ENCODE results near the gene ASAP2. TPM values are rescaled to one million over a fixed set of nuclear protein-coding genes. Genes with fewer than 3 reads are reported as not detected.

ASAP2 gene
- polyA plus RNA-seq, 2 donors = 4.0 to 5.3 TPM

GRCh38 chr2:9415516-9416169 lies 209.0 kb downstream of the ASAP2 start:
- peaks cover 0 to 5% of the 10 kb centered on the region in 2 donors for H3K36me3 ChIP-seq (ENCODE audit: control insufficient read depth in 2 of 2, insufficient read depth in 2 of 2, low read length in 1 of 2)
- peaks cover 0 to 6% of the 10 kb centered on the region in 2 donors for H3K4me1 ChIP-seq (ENCODE audit: control insufficient read depth in 2 of 2, insufficient read depth in 2 of 2, low read length in 1 of 2)
- WGBS, 2 donors = 89 to 91% methylated on average over 16 of the region's 16 CpGs
- H3K27ac ChIP-seq (ENCODE audit: low read depth in 2 of 2, low read length in 1 of 2) = no peak overlapping the region
- no peaks in the 10 kb centered on the region for H3K27me3 ChIP-seq (ENCODE audit: control insufficient read depth in 1 of 2, insufficient read depth in 2 of 2, low read length in 2 of 2)
- H3K4me3 ChIP-seq (ENCODE audit: low read depth in 1 of 2, low read length in 2 of 2) = no peak overlapping the region
- H3K9me3 ChIP-seq (ENCODE audit: control insufficient read depth in 2 of 2, insufficient read depth in 1 of 2, low read depth in 1 of 2, low read length in 1 of 2) = no peaks in the 10 kb centered on the region

- H3K27me3 ChIP-seq (ENCODE audit: control insufficient read depth in 1 of 2, insufficient read depth in 2 of 2, low read length in 2 of 2) = no peaks in the 10 kb centered on the region
- no peak overlapping the region for H3K27ac ChIP-seq (ENCODE audit: low read depth in 2 of 2, low read length in 1 of 2)
- H3K36me3 ChIP-seq (ENCODE audit: control insufficient read depth in 2 of 2, insufficient read depth in 2 of 2, low read length in 1 of 2) = peaks cover 0 to 5% of the 10 kb centered on the region in 2 donors
- H3K4me3 ChIP-seq (ENCODE audit: low read depth in 1 of 2, low read length in 2 of 2) = no peak overlapping the region
- WGBS, 2 donors = 84 to 86% methylated on average over 9 of the region's 9 CpGs
- H3K4me1 ChIP-seq (ENCODE audit: control insufficient read depth in 2 of 2, insufficient read depth in 2 of 2, low read length in 1 of 2) = peaks cover 0 to 6% of the 10 kb centered on the region in 2 donors
- no peaks in the 10 kb centered on the region for H3K9me3 ChIP-seq (ENCODE audit: control insufficient read depth in 2 of 2, insufficient read depth in 1 of 2, low read depth in 1 of 2, low read length in 1 of 2)
These were observed 209.8 kb downstream of the ASAP2 start for GRCh38 chr2:9416267-9416961.

GRCh38 chr2:9416962-9417316 lies 210.3 kb downstream of the ASAP2 start:
- Histone ChIP-seq H3K36me3 (ENCODE audit: control insufficient read depth in 2 of 2, insufficient read depth in 2 of 2, low read length in 1 of 2) (peaks cover 0 to 5% of the 10 kb centered on the region in 2 donors), H3K4me1 (ENCODE audit: control insufficient read depth in 2 of 2, insufficient read depth in 2 of 2, low read length in 1 of 2) (peaks cover 0 to 6% of the 10 kb centered on the region in 2 donors), H3K9me3 (ENCODE audit: control insufficient read depth in 2 of 2, insufficient read depth in 1 of 2, low read depth in 1 of 2, low read length in 1 of 2) (no peaks in the 10 kb centered on the region), H3K27me3 (ENCODE audit: control insufficient read depth in 1 of 2, insufficient read depth in 2 of 2, low read length in 2 of 2) (no peaks in the 10 kb centered on the region), H3K27ac (ENCODE audit: low read depth in 2 of 2, low read length in 1 of 2) (no peak overlapping the region), H3K4me3 (ENCODE audit: low read depth in 1 of 2, low read length in 2 of 2) (no peak overlapping the region)
- 94 to 95% methylated on average over 7 of the region's 7 CpGs for WGBS, 2 donors

GRCh38 chr2:9417725-9418124 lies 211.1 kb downstream of the ASAP2 start:
- Histone ChIP-seq H3K27me3 (ENCODE audit: control insufficient read depth in 1 of 2, insufficient read depth in 2 of 2, low read length in 2 of 2) (no peaks in the 10 kb centered on the region), H3K9me3 (ENCODE audit: control insufficient read depth in 2 of 2, insufficient read depth in 1 of 2, low read depth in 1 of 2, low read length in 1 of 2) (no peaks in the 10 kb centered on the region), H3K4me3 (ENCODE audit: low read depth in 1 of 2, low read length in 2 of 2) (no peak overlapping the region), H3K4me1 (ENCODE audit: control insufficient read depth in 2 of 2, insufficient read depth in 2 of 2, low read length in 1 of 2) (peaks cover 3 to 12% of the 10 kb centered on the region in 2 donors), H3K36me3 (ENCODE audit: control insufficient read depth in 2 of 2, insufficient read depth in 2 of 2, low read length in 1 of 2) (peaks cover 0 to 5% of the 10 kb centered on the region in 2 donors), H3K27ac (ENCODE audit: low read depth in 2 of 2, low read length in 1 of 2) (no peak overlapping the region)
- WGBS, 2 donors = 76 to 81% methylated on average over 3 of the region's 3 CpGs

- Histone ChIP-seq H3K9me3 (ENCODE audit: control insufficient read depth in 2 of 2, insufficient read depth in 1 of 2, low read depth in 1 of 2, low read length in 1 of 2) (no peaks in the 10 kb centered on the region), H3K36me3 (ENCODE audit: control insufficient read depth in 2 of 2, insufficient read depth in 2 of 2, low read length in 1 of 2) (peaks cover 0 to 5% of the 10 kb centered on the region in 2 donors)
These were observed 212.1 kb downstream of the ASAP2 start for GRCh38 chr2:9418746-9419145.

GRCh38 chr2:9419541-9419940 lies 212.9 kb downstream of the ASAP2 start:
- no peak overlapping the region for H3K4me3 ChIP-seq (ENCODE audit: low read depth in 1 of 2, low read length in 2 of 2)
- no peaks in the 10 kb centered on the region for H3K9me3 ChIP-seq (ENCODE audit: control insufficient read depth in 2 of 2, insufficient read depth in 1 of 2, low read depth in 1 of 2, low read length in 1 of 2)
- no peaks in the 10 kb centered on the region for H3K27me3 ChIP-seq (ENCODE audit: control insufficient read depth in 1 of 2, insufficient read depth in 2 of 2, low read length in 2 of 2)
- no peak overlapping the region for H3K27ac ChIP-seq (ENCODE audit: low read depth in 2 of 2, low read length in 1 of 2)
- peaks cover 3 to 12% of the 10 kb centered on the region in 2 donors for H3K4me1 ChIP-seq (ENCODE audit: control insufficient read depth in 2 of 2, insufficient read depth in 2 of 2, low read length in 1 of 2)
- peaks cover 0 to 5% of the 10 kb centered on the region in 2 donors for H3K36me3 ChIP-seq (ENCODE audit: control insufficient read depth in 2 of 2, insufficient read depth in 2 of 2, low read length in 1 of 2)
- 86 to 88% methylated on average over 3 of the region's 3 CpGs for WGBS, 2 donors

More at GRCh38 chr2:9418746-9419145, 212.1 kb downstream of the ASAP2 start:
- no peak overlapping the region for H3K4me3 ChIP-seq (ENCODE audit: low read depth in 1 of 2, low read length in 2 of 2)
- WGBS, 2 donors = 91% methylated on average over 4 of the region's 4 CpGs
- peaks cover 3 to 12% of the 10 kb centered on the region in 2 donors for H3K4me1 ChIP-seq (ENCODE audit: control insufficient read depth in 2 of 2, insufficient read depth in 2 of 2, low read length in 1 of 2)
- no peak overlapping the region for H3K27ac ChIP-seq (ENCODE audit: low read depth in 2 of 2, low read length in 1 of 2)
- no peaks in the 10 kb centered on the region for H3K27me3 ChIP-seq (ENCODE audit: control insufficient read depth in 1 of 2, insufficient read depth in 2 of 2, low read length in 2 of 2)

GRCh38 chr2:9420495-9420894 lies 213.9 kb downstream of the ASAP2 start:
- no peaks in the 10 kb centered on the region for H3K27me3 ChIP-seq (ENCODE audit: control insufficient read depth in 1 of 2, insufficient read depth in 2 of 2, low read length in 2 of 2)
- H3K4me1 ChIP-seq (ENCODE audit: control insufficient read depth in 2 of 2, insufficient read depth in 2 of 2, low read length in 1 of 2) = peaks cover 3 to 12% of the 10 kb centered on the region in 2 donors
- WGBS, 2 donors = 88% methylated on average over 10 of the region's 10 CpGs
- H3K27ac ChIP-seq (ENCODE audit: low read depth in 2 of 2, low read length in 1 of 2) = no peak overlapping the region
- no peak overlapping the region for H3K4me3 ChIP-seq (ENCODE audit: low read depth in 1 of 2, low read length in 2 of 2)
- peaks cover 0 to 5% of the 10 kb centered on the region in 2 donors for H3K36me3 ChIP-seq (ENCODE audit: control insufficient read depth in 2 of 2, insufficient read depth in 2 of 2, low read length in 1 of 2)
- no peaks in the 10 kb centered on the region for H3K9me3 ChIP-seq (ENCODE audit: control insufficient read depth in 2 of 2, insufficient read depth in 1 of 2, low read depth in 1 of 2, low read length in 1 of 2)

- Histone ChIP-seq H3K27ac (ENCODE audit: low read depth in 2 of 2, low read length in 1 of 2) (peak overlapping the region; percentile 95 to 96), H3K36me3 (ENCODE audit: control insufficient read depth in 2 of 2, insufficient read depth in 2 of 2, low read length in 1 of 2) (no peaks in the 10 kb centered on the region), H3K4me3 (ENCODE audit: low read depth in 1 of 2, low read length in 2 of 2) (peak overlapping the region; percentile 87 to 99), H3K9me3 (ENCODE audit: control insufficient read depth in 2 of 2, insufficient read depth in 1 of 2, low read depth in 1 of 2, low read length in 1 of 2) (no peaks in the 10 kb centered on the region), H3K27me3 (ENCODE audit: control insufficient read depth in 1 of 2, insufficient read depth in 2 of 2, low read length in 2 of 2) (no peaks in the 10 kb centered on the region), H3K4me1 (ENCODE audit: control insufficient read depth in 2 of 2, insufficient read depth in 2 of 2, low read length in 1 of 2) (peaks cover 3 to 9% of the 10 kb centered on the region in 2 donors)
- WGBS, 2 donors = 3% methylated on average over 39 to 42 of the region's 42 CpGs
These were observed 215.9 kb downstream of the ASAP2 start for GRCh38 chr2:9422321-9423099.

GRCh38 chr2:9423100-9423921 lies 216.7 kb downstream of the ASAP2 start, which contains the start of the genes CPSF3 and ITGB1BP1:
Gene CPSF3, plus strand, starts transcription at chr2:9423654. Its CDS starts 120 bp downstream, at chr2:9423774.
Gene ITGB1BP1, minus strand, starts transcription at chr2:9423528. Its CDS starts 4,831 bp downstream, at chr2:9418697.
- peak within 1 kb of the TSS; percentile 95 to 96 for H3K27ac ChIP-seq (ENCODE audit: low read depth in 2 of 2, low read length in 1 of 2)
- peak within 1 kb of the TSS; percentile 87 to 99 for H3K4me3 ChIP-seq (ENCODE audit: low read depth in 1 of 2, low read length in 2 of 2)
- H3K27me3 ChIP-seq (ENCODE audit: control insufficient read depth in 1 of 2, insufficient read depth in 2 of 2, low read length in 2 of 2) = no peaks in the 10 kb centered on the region
- no peaks in the 10 kb centered on the region for H3K9me3 ChIP-seq (ENCODE audit: control insufficient read depth in 2 of 2, insufficient read depth in 1 of 2, low read depth in 1 of 2, low read length in 1 of 2)
- no peaks in the 10 kb centered on the region for H3K36me3 ChIP-seq (ENCODE audit: control insufficient read depth in 2 of 2, insufficient read depth in 2 of 2, low read length in 1 of 2)
- WGBS, 2 donors = 0 to 1% methylated on average over 77 to 91 of the region's 91 CpGs
- H3K4me1 ChIP-seq (ENCODE audit: control insufficient read depth in 2 of 2, insufficient read depth in 2 of 2, low read length in 1 of 2) = peaks cover 3 to 9% of the 10 kb centered on the region in 2 donors
